Umbilical cord (tissue), 2 donors: Measurements from ENCODE around the gene TMPRSS3. TPM values are rescaled to one million over a fixed set of nuclear protein-coding genes. Genes with fewer than 3 reads are reported as not detected.
"Not testable (repeated sequence)": the region's sequence is repeated elsewhere in the genome, so short reads cannot be mapped to it uniquely, and the experiment has no call there.

Experiments
- DNase-seq: peaks from one replicate; pipeline ENCODE4 v3.0.0-alpha.2; 2015; ENCODE audit warnings: low spot score
- total RNA-seq: library from RNA; depleted of rRNA; stranded (reverse); fragments of >200 nt; gene quantifications from one replicate; pipeline ENCODE4 v1.2.3, GENCODE V29; 2014; ENCODE audit warnings: low replicate concordance; ENCODE audit not compliant: insufficient read depth

The TMPRSS3 gene
- total RNA-seq, 1 donor from 2014 or later: 1.7 TPM

- DNase-seq: not testable (repeated sequence)
These were observed 12.9 kb upstream of the TMPRSS3 start for GRCh38 chr21:42408718-42409117.

- no peak for DNase-seq
These were observed 11.6 kb upstream of the TMPRSS3 start for GRCh38 chr21:42407476-42407875.

GRCh38 chr21:42406866-42407265, 11.0 kb upstream of the TMPRSS3 start:
- no peak for DNase-seq

- DNase-seq: no peak
These were observed 10.4 kb upstream of the TMPRSS3 start for GRCh38 chr21:42406201-42406621.

GRCh38 chr21:42405064-42406013, 9.5 kb upstream of the TMPRSS3 start:
- DNase-seq: no peak

- DNase-seq: no peak
These were observed 8.7 kb upstream of the TMPRSS3 start for GRCh38 chr21:42404539-42404938.

GRCh38 chr21:42403611-42404231, 7.9 kb upstream of the TMPRSS3 start, which contains the start of gene UBASH3A:
UBASH3A (plus strand) TSS chr21:42403902; CDS start chr21:42403946, 44 bp downstream.
- no peak for DNase-seq

GRCh38 chr21:42401820-42402251, 6.0 kb upstream of the TMPRSS3 start:
- no peak for DNase-seq

GRCh38 chr21:42401154-42401553, 5.3 kb upstream of the TMPRSS3 start:
- no peak for DNase-seq

GRCh38 chr21:42400525-42400924, 4.7 kb upstream of the TMPRSS3 start:
- DNase-seq: no peak

GRCh38 chr21:42398436-42399028, 2.7 kb upstream of the TMPRSS3 start:
- DNase-seq: no peak

- no peak for DNase-seq
These were observed 2.0 kb upstream of the TMPRSS3 start for GRCh38 chr21:42397746-42398394.

GRCh38 chr21:42396799-42397745, 1.2 kb upstream of the TMPRSS3 start:
- no peak for DNase-seq

GRCh38 chr21:42395302-42395701, 550 bp downstream of the TMPRSS3 start:
- no peak for DNase-seq

- DNase-seq: no peak
These were observed 2.4 kb downstream of the TMPRSS3 start for GRCh38 chr21:42393443-42393950.

- DNase-seq: no peak
These were observed 3.0 kb downstream of the TMPRSS3 start for GRCh38 chr21:42392731-42393442.

GRCh38 chr21:42391297-42391696, 4.6 kb downstream of the TMPRSS3 start:
- no peak for DNase-seq

GRCh38 chr21:42390696-42391095, 5.2 kb downstream of the TMPRSS3 start:
- DNase-seq: no peak

GRCh38 chr21:42390193-42390592, 5.7 kb downstream of the TMPRSS3 start:
- DNase-seq: no peak

- no peak for DNase-seq
These were observed 6.4 kb downstream of the TMPRSS3 start for GRCh38 chr21:42389449-42389835.
